Panc1 (cell line): ENCODE measurements around the gene TDO2. TPM values are rescaled to one million over a fixed set of nuclear protein-coding genes. Genes with fewer than 3 reads are reported as not detected.

Experiments
- ATAC-seq: fragments of 200-7000 bp; cut with Tn5 transposase; 2 replicates; pipeline ENCODE4 v1.9.1; 2020; ENCODE audit warnings: mild to moderate bottlenecking, moderate library complexity
- BruUV-seq: library from RNA; stranded (reverse); fragments of 400-500 nt; replicated peaks from 2 replicates; lab custom pipeline; 2021; lab: Mats Ljungman, UMichigan
- CTCF ChIA-PET: fragments of 300-600 bp; sonication (Branson Sonifier 250); formaldehyde crosslinking; loops from one replicate; lab custom pipeline; 2022; ENCODE audit warnings: antibody characterized with exemption; lab: Charles Lee
- POLR2A ChIA-PET: fragments of 300-600 bp; sonication (Branson Sonifier 250); formaldehyde crosslinking; loops from one replicate; lab custom pipeline; 2022; ENCODE audit warnings: antibody characterized with exemption; lab: Charles Lee
- DNase-seq: peaks from one replicate; pipeline ENCODE4 v3.0.0-alpha.2; 2010; ENCODE audit warnings: low read depth, low spot score
- H3K27ac ChIP-seq: 2 replicates; pipeline ENCODE4 v1.5.1; 2011; ENCODE audit warnings: mild to moderate bottlenecking, low read length, inconsistent platforms
- H3K27me3 ChIP-seq: fragments of 200-500 bp; sonication (Bioruptor generic); 2 replicates; pipeline ENCODE4 v1.6.0; 2014; ENCODE audit warnings: low read length, inconsistent platforms; ENCODE audit not compliant: control insufficient read depth, insufficient read depth
- H3K36me3 ChIP-seq: fragments of 200-500 bp; sonication (Bioruptor generic); 2 replicates; pipeline ENCODE4 v1.5.1; 2014; ENCODE audit warnings: inconsistent platforms, mild to moderate bottlenecking, low read length, moderate library complexity; ENCODE audit not compliant: control insufficient read depth, insufficient read depth
- H3K4me1 ChIP-seq: 2 replicates; pipeline ENCODE4 v1.5.1; 2011; ENCODE audit warnings: inconsistent platforms, mild to moderate bottlenecking, low read length, moderate library complexity; ENCODE audit not compliant: control insufficient read depth, insufficient read depth
- H3K4me3 ChIP-seq, 2 experiments: 2 replicates each; pipeline ENCODE4 v1.5.1; 2011 to 2012; ENCODE audit warnings: low read depth in 2 of 2, low read length in 2 of 2, mild to moderate bottlenecking in 2 of 2, inconsistent platforms in 1 of 2, moderate library complexity in 1 of 2
- H3K9me3 ChIP-seq: fragments of 200-500 bp; sonication (Bioruptor generic); 2 replicates; pipeline ENCODE4 v1.5.1; 2014; ENCODE audit warnings: low read depth, mild to moderate bottlenecking, inconsistent platforms, low read length, moderate library complexity; ENCODE audit not compliant: control insufficient read depth, insufficient read depth
- POLR2AphosphoS5 ChIP-seq: IDR thresholded peaks from 2 replicates; pipeline ENCODE4 v1.6.1; 2012; ENCODE audit warnings: mild to moderate bottlenecking, low read depth, low read length, moderate library complexity
- SIN3A ChIP-seq: IDR thresholded peaks from 2 replicates; pipeline ENCODE4 v1.6.1; 2012; ENCODE audit warnings: low read depth, mild to moderate bottlenecking, low read length, moderate library complexity, borderline replicate concordance; ENCODE audit not compliant: insufficient read depth
- TCF7L2 ChIP-seq: IDR thresholded peaks from 2 replicates; pipeline ENCODE4 v1.6.1; 2011; ENCODE audit warnings: mild to moderate bottlenecking, low read depth, low read length, inconsistent platforms
- in situ Hi-C: cut with HindIII; loops from 2 replicates; pipeline ENCODE4 v1.10.0; 2016; ENCODE audit warnings: low sequenced_read_pairs, low pct_unique_long_range_greater_than_20kb
- intact Hi-C: fragments of 100-400 bp; cut with micrococcal nuclease; formaldehyde crosslinking; loops from one replicate; pipeline ENCODE4 v1.10.0; 2022; ENCODE audit not compliant: unreplicated experiment
- total RNA-seq: library from RNA; stranded (reverse); gene quantifications from one replicate; pipeline ENCODE4 v1.2.1, GENCODE V29; 2021; ENCODE audit not compliant: unreplicated experiment
- TF ChIP-seq, protein P1 (sequence below), 2 experiments: IDR thresholded peaks; 2 replicates each; pipeline ENCODE4 v1.6.1; 2011 to 2012; ENCODE audit warnings: low read depth in 2 of 2, control low read depth in 1 of 2, low read length in 1 of 2, mild to moderate bottlenecking in 1 of 2, moderate library complexity in 1 of 2; ENCODE audit not compliant: insufficient read depth in 1 of 2
- TF ChIP-seq, protein P2 (sequence below): fragments of 450-650 bp; IDR thresholded peaks from 2 replicates; pipeline ENCODE4 v1.5.1; 2017; ENCODE audit warnings: mild to moderate bottlenecking

The TDO2 gene
- total RNA-seq, 1 experiment from 2014 or later: 0.13 TPM

DNA sequence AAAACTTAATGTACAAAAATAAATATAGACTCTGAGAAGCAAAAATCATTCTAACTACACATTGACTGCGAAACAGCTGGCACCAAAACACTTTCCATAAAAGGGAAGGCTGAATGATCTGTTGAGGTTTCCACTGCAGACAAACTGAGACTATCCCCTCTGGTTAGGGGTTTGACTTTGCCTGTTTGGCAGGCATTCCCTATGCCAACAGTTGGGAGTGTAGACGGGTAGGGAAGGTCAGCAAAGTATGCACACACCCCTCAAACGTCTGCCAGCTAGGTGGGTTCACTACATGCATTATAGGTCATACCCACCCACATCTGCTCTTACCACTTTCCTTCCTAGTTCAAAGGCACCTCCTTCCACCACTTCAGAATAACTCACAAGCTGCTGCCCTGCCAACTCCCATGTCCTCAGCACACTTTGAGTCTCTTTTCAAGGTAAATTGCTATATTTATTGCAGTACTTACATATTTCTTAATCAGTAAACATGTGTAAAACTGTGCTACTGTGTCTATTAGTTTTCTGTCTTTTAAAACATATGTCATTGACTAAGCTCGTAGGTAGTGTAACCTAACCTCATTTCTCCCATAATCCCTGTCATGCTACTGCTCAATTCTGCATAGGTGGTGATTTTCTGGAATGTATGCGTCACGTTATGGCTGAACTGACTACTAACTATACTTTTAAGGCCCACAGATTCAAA, 37.7 kb downstream of the TDO2 start:
- Histone ChIP-seq H3K4me1 (no peaks in the 10 kb centered on the region), H3K27me3 (no peaks in the 10 kb centered on the region), H3K36me3 (no peaks in the 10 kb centered on the region), H3K9me3 (no peaks in the 10 kb centered on the region), H3K4me3 (no peak overlapping the region), H3K27ac (no peak overlapping the region)
- TF ChIP-seq POLR2AphosphoS5 (no peak), SIN3A (no peak), TCF7L2 (no peak)
- TF ChIP-seq, protein P1, sequence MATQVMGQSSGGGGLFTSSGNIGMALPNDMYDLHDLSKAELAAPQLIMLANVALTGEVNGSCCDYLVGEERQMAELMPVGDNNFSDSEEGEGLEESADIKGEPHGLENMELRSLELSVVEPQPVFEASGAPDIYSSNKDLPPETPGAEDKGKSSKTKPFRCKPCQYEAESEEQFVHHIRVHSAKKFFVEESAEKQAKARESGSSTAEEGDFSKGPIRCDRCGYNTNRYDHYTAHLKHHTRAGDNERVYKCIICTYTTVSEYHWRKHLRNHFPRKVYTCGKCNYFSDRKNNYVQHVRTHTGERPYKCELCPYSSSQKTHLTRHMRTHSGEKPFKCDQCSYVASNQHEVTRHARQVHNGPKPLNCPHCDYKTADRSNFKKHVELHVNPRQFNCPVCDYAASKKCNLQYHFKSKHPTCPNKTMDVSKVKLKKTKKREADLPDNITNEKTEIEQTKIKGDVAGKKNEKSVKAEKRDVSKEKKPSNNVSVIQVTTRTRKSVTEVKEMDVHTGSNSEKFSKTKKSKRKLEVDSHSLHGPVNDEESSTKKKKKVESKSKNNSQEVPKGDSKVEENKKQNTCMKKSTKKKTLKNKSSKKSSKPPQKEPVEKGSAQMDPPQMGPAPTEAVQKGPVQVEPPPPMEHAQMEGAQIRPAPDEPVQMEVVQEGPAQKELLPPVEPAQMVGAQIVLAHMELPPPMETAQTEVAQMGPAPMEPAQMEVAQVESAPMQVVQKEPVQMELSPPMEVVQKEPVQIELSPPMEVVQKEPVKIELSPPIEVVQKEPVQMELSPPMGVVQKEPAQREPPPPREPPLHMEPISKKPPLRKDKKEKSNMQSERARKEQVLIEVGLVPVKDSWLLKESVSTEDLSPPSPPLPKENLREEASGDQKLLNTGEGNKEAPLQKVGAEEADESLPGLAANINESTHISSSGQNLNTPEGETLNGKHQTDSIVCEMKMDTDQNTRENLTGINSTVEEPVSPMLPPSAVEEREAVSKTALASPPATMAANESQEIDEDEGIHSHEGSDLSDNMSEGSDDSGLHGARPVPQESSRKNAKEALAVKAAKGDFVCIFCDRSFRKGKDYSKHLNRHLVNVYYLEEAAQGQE (IDR thresholded peaks at IDR 0.05; ENCODE audit: insufficient read depth in 1 of 2, low read depth in 2 of 2, low read length in 1 of 2): no peak
- TF ChIP-seq, protein P2, sequence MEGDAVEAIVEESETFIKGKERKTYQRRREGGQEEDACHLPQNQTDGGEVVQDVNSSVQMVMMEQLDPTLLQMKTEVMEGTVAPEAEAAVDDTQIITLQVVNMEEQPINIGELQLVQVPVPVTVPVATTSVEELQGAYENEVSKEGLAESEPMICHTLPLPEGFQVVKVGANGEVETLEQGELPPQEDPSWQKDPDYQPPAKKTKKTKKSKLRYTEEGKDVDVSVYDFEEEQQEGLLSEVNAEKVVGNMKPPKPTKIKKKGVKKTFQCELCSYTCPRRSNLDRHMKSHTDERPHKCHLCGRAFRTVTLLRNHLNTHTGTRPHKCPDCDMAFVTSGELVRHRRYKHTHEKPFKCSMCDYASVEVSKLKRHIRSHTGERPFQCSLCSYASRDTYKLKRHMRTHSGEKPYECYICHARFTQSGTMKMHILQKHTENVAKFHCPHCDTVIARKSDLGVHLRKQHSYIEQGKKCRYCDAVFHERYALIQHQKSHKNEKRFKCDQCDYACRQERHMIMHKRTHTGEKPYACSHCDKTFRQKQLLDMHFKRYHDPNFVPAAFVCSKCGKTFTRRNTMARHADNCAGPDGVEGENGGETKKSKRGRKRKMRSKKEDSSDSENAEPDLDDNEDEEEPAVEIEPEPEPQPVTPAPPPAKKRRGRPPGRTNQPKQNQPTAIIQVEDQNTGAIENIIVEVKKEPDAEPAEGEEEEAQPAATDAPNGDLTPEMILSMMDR: no peak
- in situ Hi-C loops: no loop called here
- BruUV-seq: no TSS peak
- CTCF ChIA-PET: no interaction called here
- POLR2A ChIA-PET: no interaction called here
- no peak for DNase-seq
- no peak for ATAC-seq
- intact Hi-C loops: no loop called here

DNA sequence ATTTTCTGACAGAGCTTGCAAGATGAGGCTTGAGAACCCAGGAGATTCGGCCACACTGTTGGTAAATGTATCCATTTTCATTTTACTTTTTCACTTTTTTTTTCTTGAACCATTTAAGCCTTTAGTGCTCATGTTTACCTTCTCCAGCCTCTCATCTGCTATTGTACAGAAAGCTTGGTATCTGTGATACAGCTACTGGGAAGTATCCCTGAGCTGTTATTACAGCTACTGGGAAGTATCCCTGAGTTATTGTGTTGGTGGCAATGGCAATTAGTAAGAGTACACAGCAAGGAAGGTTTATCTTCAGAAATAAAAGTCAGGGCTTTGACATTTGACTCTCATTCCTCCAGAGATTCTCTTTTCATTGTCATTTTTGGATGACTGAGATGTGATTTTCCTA, 38.3 kb downstream of the TDO2 start:
- Histone ChIP-seq H3K27me3 (no peaks in the 10 kb centered on the region), H3K4me1 (no peaks in the 10 kb centered on the region), H3K9me3 (no peaks in the 10 kb centered on the region), H3K4me3 (no peak overlapping the region), H3K36me3 (no peaks in the 10 kb centered on the region), H3K27ac (no peak overlapping the region)
- in situ Hi-C loops: no loop called here
- intact Hi-C loops: no loop called here
- CTCF ChIA-PET: no interaction called here
- no peak for DNase-seq
- no peak for ATAC-seq
- no peak for TF ChIP-seq TCF7L2
- no peak for TF ChIP-seq SIN3A
- TF ChIP-seq, protein P1 (IDR thresholded peaks at IDR 0.05; ENCODE audit: insufficient read depth in 1 of 2, low read depth in 2 of 2, low read length in 1 of 2): no peak
- TF ChIP-seq, protein P2: no peak
- no peak for TF ChIP-seq POLR2AphosphoS5
- BruUV-seq: no TSS peak
- POLR2A ChIA-PET: no interaction called here
